Measurements from ENCODE around the gene SYT5. TPM values are rescaled to one million over a fixed set of nuclear protein-coding genes. Genes with fewer than 3 reads are reported as not detected.

SYT5 gene
- total and polyA plus RNA-seq, 9 of the 15 experiments (the other 6 are each of a cell fraction or from before 2014, with no cell fraction given), result 1.3 to 20.9 (median 8.8) TPM

DNA sequence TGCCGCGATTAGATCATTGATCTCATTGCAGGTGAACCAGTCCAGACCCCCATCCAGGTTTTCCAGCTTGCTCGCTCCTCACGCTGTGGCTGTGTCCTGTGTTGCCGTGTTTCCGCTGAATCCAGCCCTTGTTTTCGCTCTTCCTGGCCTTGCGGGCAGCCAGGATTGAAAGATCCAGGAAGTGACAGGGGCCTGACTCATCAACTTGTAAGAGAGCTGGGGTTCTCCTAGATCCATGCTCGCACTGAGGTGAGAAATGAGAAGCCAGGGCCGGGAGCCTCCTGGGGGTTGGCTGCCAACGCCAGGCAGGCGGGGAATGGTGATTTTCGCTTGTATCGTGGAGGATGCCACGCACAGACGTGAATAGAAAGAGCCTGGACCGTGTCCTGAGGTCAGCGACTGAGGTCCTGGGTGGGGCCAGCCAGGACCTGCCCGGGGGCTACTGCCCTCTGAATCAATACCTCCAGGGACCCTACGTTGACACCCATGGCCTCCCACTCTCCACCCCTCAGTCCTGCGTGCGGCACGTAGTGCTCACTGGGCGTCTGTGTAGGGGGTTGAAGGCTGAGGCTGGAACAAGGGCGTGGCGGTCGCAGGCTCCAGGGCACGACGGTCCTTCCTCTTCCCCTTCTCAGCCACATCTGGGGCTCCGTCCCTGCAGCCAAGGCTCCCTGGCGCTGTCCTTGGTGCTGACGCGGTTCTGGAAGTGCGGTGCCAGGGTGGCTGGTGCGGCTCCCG lies 36.5 kb upstream of the SYT5 start (continued):
- TF ChIP-seq TRIM28 (IDR thresholded peaks at IDR 0.05), result no peak
- TF ChIP-seq ZNF830 (CRISPR knock-in tag; IDR thresholded peaks at IDR 0.05), result 0 out of 2 replicates have a peak, but pooled peaks have one; percentile 19
- no peak; the same call in none of the 2 replicates for TF ChIP-seq TAF7 (tag; IDR thresholded peaks at IDR 0.05)
- TF ChIP-seq ZNF253 (CRISPR knock-in tag; conservative IDR thresholded peaks at IDR 0.05), result no peak
- TF ChIP-seq BMI1 (IDR thresholded peaks at IDR 0.05; ENCODE audit: low read length), result no peak
- no peak for TF ChIP-seq CEBPB (tag; IDR thresholded peaks at IDR 0.05)
- peak; percentile 75 for TF ChIP-seq POLR2AphosphoS5 (IDR thresholded peaks at IDR 0.05; ENCODE audit: control insufficient read depth, insufficient read depth, low read depth, low read length)
- TF ChIP-seq HDAC6 (IDR thresholded peaks at IDR 0.05; ENCODE audit: low read depth, low read length), result no peak
- TF ChIP-seq RBM34 (IDR thresholded peaks at IDR 0.05; ENCODE audit: borderline replicate concordance, insufficient read depth, low read length), result no peak
- peak; percentile 5 for TF ChIP-seq ETS2 (tag; IDR thresholded peaks at IDR 0.05; ENCODE audit: borderline replicate concordance, poor library complexity, severe bottlenecking)
- no peak; the same call in 1 of the 2 replicates for TF ChIP-seq ZNF79 (CRISPR knock-in tag; IDR thresholded peaks at IDR 0.05; ENCODE audit: low read depth)
- no peak; the same call in 1 of the 2 replicates for TF ChIP-seq ZBTB17 (CRISPR knock-in tag; IDR thresholded peaks at IDR 0.05)
- TF ChIP-seq GABPB1 (CRISPR knock-in tag; IDR thresholded peaks at IDR 0.05), result peak; percentile 91
- TF ChIP-seq FOXP1 (CRISPR knock-in tag; IDR thresholded peaks at IDR 0.05), result peak; percentile 95
- TF ChIP-seq, protein P1, sequence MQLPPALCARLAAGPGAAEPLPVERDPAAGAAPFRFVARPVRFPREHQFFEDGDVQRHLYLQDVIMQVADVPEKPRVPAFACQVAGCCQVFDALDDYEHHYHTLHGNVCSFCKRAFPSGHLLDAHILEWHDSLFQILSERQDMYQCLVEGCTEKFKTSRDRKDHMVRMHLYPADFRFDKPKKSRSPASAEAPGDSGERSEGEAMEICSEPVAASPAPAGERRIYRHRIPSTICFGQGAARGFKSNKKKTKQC (CRISPR knock-in tag; IDR thresholded peaks at IDR 0.05), result peak; percentile 98
- no peak for TF ChIP-seq SAFB (IDR thresholded peaks at IDR 0.05; ENCODE audit: borderline replicate concordance, low read depth, low read length)
- TF ChIP-seq KDM4B (IDR thresholded peaks at IDR 0.05; ENCODE audit: borderline replicate concordance in 2 of 2, low read depth in 1 of 2), result peak in 1 of 2 experiments; percentile 87; a peak in 1 of 4 replicates
- TF ChIP-seq, protein P2, sequence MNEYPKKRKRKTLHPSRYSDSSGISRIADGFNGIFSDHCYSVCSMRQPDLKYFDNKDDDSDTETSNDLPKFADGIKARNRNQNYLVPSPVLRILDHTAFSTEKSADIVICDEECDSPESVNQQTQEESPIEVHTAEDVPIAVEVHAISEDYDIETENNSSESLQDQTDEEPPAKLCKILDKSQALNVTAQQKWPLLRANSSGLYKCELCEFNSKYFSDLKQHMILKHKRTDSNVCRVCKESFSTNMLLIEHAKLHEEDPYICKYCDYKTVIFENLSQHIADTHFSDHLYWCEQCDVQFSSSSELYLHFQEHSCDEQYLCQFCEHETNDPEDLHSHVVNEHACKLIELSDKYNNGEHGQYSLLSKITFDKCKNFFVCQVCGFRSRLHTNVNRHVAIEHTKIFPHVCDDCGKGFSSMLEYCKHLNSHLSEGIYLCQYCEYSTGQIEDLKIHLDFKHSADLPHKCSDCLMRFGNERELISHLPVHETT (CRISPR knock-in tag; conservative IDR thresholded peaks at IDR 0.05 in 1 of 2, IDR thresholded peaks at IDR 0.05 in 1 of 2), result peak in 1 of 2 experiments; percentile 83; a peak in 2 of 4 replicates
- TF ChIP-seq PHB2 (IDR thresholded peaks at IDR 0.05; ENCODE audit: low read depth), result no peak
- no peak for TF ChIP-seq CBX8 (IDR thresholded peaks at IDR 0.05; ENCODE audit: borderline replicate concordance, extremely low read depth, low read depth, low read length, poor library complexity, severe bottlenecking)
- TF ChIP-seq HNRNPUL1 (IDR thresholded peaks at IDR 0.05; ENCODE audit: low read length), result no peak
- no peak for TF ChIP-seq TSC22D4 (tag; IDR thresholded peaks at IDR 0.05)
- TF ChIP-seq, protein P3, sequence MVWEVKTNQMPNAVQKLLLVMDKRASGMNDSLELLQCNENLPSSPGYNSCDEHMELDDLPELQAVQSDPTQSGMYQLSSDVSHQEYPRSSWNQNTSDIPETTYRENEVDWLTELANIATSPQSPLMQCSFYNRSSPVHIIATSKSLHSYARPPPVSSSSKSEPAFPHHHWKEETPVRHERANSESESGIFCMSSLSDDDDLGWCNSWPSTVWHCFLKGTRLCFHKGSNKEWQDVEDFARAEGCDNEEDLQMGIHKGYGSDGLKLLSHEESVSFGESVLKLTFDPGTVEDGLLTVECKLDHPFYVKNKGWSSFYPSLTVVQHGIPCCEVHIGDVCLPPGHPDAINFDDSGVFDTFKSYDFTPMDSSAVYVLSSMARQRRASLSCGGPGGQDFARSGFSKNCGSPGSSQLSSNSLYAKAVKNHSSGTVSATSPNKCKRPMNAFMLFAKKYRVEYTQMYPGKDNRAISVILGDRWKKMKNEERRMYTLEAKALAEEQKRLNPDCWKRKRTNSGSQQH (CRISPR knock-in tag; IDR thresholded peaks at IDR 0.05), result peak; percentile 62; the same call in 1 of the 2 replicates
- peak; percentile 80; the same call in 1 of the 2 replicates for TF ChIP-seq KLF6 (CRISPR knock-in tag; IDR thresholded peaks at IDR 0.05; ENCODE audit: borderline replicate concordance)
